Measurements from ENCODE around the gene TSNAXIP1. TPM values are rescaled to one million over a fixed set of nuclear protein-coding genes. Genes with fewer than 3 reads are reported as not detected.

Gene TSNAXIP1
- total and polyA plus RNA-seq, 9 of the 15 experiments (the other 6 are each of a cell fraction or from before 2014, with no cell fraction given) = 0.03 to 0.24 (median 0.11) TPM; not detected in 4

DNA sequence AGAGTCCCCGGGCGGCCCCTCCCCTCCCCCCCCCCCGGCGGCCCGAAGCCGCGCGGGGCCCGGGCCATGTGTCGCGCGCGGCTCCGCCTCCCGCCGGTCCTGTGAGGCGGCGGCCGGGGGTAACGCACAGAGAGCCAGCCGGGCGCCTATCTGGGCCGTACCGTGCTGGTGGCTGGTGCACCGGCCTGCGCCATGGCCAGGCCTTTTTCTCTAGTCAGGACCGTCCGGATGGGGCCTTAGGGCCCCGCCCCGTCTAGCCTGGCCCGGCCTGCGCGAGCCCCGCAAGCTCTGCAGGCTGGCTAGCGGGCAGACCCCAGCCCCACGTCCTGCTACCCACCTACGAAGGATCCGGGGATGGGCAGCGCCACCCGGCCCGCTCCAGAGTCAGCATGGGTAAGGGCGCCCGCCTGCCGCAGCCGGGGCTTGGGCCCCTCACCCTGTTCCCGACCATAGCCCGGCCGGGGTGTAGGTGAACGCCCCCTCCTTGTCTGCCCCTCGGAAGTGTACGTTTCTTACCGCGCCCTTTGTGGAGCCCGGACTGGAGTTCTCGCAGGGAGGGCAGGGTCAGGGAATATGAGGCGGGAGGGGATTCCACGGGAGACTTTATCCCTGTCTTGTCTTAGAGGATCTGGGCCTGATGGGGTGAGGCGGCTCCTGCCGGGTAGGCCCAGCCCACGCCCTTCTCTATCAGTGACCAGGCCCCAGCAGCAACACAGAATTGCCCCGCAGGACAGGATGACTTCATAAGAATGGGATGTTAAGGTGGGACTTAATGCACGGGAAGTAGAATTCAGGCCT, 40.6 kb downstream of the TSNAXIP1 start, which contains the start of gene CENPT (continued):
- TF ChIP-seq VEZF1 (CRISPR knock-in tag; IDR thresholded peaks at IDR 0.05) (peak; percentile 91; the same call in 1 of the 2 replicates), FOXP4 (CRISPR knock-in tag; IDR thresholded peaks at IDR 0.05; ENCODE audit: borderline replicate concordance) (peak; percentile 91), FOSL1 (tag; conservative IDR thresholded peaks at IDR 0.05) (peak; percentile 21; the same call in 1 of the 2 replicates), RCOR1 (IDR thresholded peaks at IDR 0.05; ENCODE audit: borderline replicate concordance in 1 of 2, low read depth in 2 of 2, low read length in 2 of 2) (peak in 1 of 2 experiments; percentile 40; a peak in 1 of 4 replicates), PCBP1 (IDR thresholded peaks at IDR 0.05; ENCODE audit: low read depth, low read length, poor library complexity, severe bottlenecking) (peak; percentile 51), ZNF407 (IDR thresholded peaks at IDR 0.05; ENCODE audit: low read depth) (no peak), GABPB2 (CRISPR knock-in tag; conservative IDR thresholded peaks at IDR 0.05) (no peak), ZNF778 (CRISPR knock-in tag; IDR thresholded peaks at IDR 0.05) (no peak), HCFC1 (IDR thresholded peaks at IDR 0.05; ENCODE audit: low read depth, low read length) (no peak), SFPQ (IDR thresholded peaks at IDR 0.05; ENCODE audit: low read depth, low read length) (no peak), CHD2 (IDR thresholded peaks at IDR 0.05; ENCODE audit: low read depth, low read length) (no peak)

Measured in K562 (cell line).